Measurements from ENCODE around the gene RHOC.

RHOC gene

GRCh38 chr1:112716133-112716720 lies 9.3 kb upstream of the RHOC start:
- peak; percentile 74 for DNase-seq

GRCh38 chr1:112715264-112716053 lies 8.5 kb upstream of the RHOC start, which contains the start of gene PPM1J:
TSS of gene PPM1J (minus strand) at chr1:112715332. CDS start at chr1:112715301, 31 bp downstream.
- DNase-seq, result peak; percentile 77

GRCh38 chr1:112714313-112715263 lies 7.7 kb upstream of the RHOC start:
- no peak for DNase-seq

- no peak for DNase-seq
Observed at GRCh38 chr1:112713466-112714312, 6.8 kb upstream of the RHOC start.

- no peak for DNase-seq
Observed at GRCh38 chr1:112712701-112713128, 5.8 kb upstream of the RHOC start.

GRCh38 chr1:112712191-112712590 lies 5.3 kb upstream of the RHOC start:
- no peak for DNase-seq

- no peak for DNase-seq
Observed at GRCh38 chr1:112711670-112712069, 4.7 kb upstream of the RHOC start.

- no peak for DNase-seq
Observed at GRCh38 chr1:112711041-112711440, 4.1 kb upstream of the RHOC start.

GRCh38 chr1:112710586-112710985 lies 3.7 kb upstream of the RHOC start:
- DNase-seq, result no peak

GRCh38 chr1:112710159-112710558 lies 3.2 kb upstream of the RHOC start:
- no peak for DNase-seq

- no peak for DNase-seq
Observed at GRCh38 chr1:112708489-112708888, 1.6 kb upstream of the RHOC start.

GRCh38 chr1:112708002-112708448 lies 1.1 kb upstream of the RHOC start:
- no peak for DNase-seq

GRCh38 chr1:112707221-112708001 lies 484 bp upstream of the RHOC start:
- peak; percentile 55 for DNase-seq

GRCh38 chr1:112704934-112705627 lies 1.8 kb downstream of the RHOC start:
- peak; percentile 88 for DNase-seq

GRCh38 chr1:112704391-112704933 lies 2.5 kb downstream of the RHOC start:
- no peak for DNase-seq

GRCh38 chr1:112703706-112704105 lies 3.2 kb downstream of the RHOC start:
- DNase-seq, result no peak

- DNase-seq, result no peak
Observed at GRCh38 chr1:112702420-112703261, 4.3 kb downstream of the RHOC start.

GRCh38 chr1:112702067-112702395 lies 4.9 kb downstream of the RHOC start:
- no peak for DNase-seq

GRCh38 chr1:112701227-112702066 lies 5.5 kb downstream of the RHOC start:
- no peak for DNase-seq
